Cardiac fibroblast (primary cell): ENCODE measurements around the gene FBXL16.

Experiments used
- DNase-seq, 2 donors: peaks; one replicate each; pipeline versions ENCODE4 v3.0.0 to v3.0.0-alpha.2; 2010; ENCODE audit warnings: low read depth in 2 of 2
- H3K4me3 ChIP-seq, 2 donors: replicated peaks in 1 of 2; 1 replicate in 1 of 2; 2 replicates in 1 of 2; pipeline ENCODE4 v1.5.1; 2011; ENCODE audit warnings: low read depth in 2 of 2, low read length in 2 of 2, mild to moderate bottlenecking in 2 of 2, moderate library complexity in 1 of 2
- CTCF ChIP-seq: IDR thresholded peaks from one replicate; pipeline ENCODE4 v1.5.1; 2011; ENCODE audit warnings: low read depth, mild to moderate bottlenecking, low read length, inconsistent platforms

Gene FBXL16

GRCh38 chr16:674968-675883 lies 30.4 kb downstream of the FBXL16 start, which contains the start of gene RHBDL1:
RHBDL1 (plus strand) TSS chr16:675671; CDS start chr16:675791, 120 bp downstream.
- DNase-seq, result peak; percentile 33 to 34
- H3K4me3 ChIP-seq, result peak within 1 kb of the TSS; percentile 34 to 35
- no peak for TF ChIP-seq CTCF

GRCh38 chr16:674214-674881 lies 31.3 kb downstream of the FBXL16 start:
- no peak for DNase-seq
- H3K4me3 ChIP-seq, result no peak overlapping the region
- no peak for TF ChIP-seq CTCF

- no peak overlapping the region for H3K4me3 ChIP-seq
- TF ChIP-seq CTCF, result no peak
- DNase-seq, result no peak
Measured at GRCh38 chr16:673399-673991, 32.1 kb downstream of the FBXL16 start.

- no peak overlapping the region for H3K4me3 ChIP-seq
- no peak for DNase-seq
- no peak for TF ChIP-seq CTCF
Measured at GRCh38 chr16:672851-673250, 32.8 kb downstream of the FBXL16 start.

GRCh38 chr16:672371-672770 lies 33.2 kb downstream of the FBXL16 start:
- no peak for DNase-seq

More at GRCh38 chr16:672371-672770, 33.2 kb downstream of the FBXL16 start:
- TF ChIP-seq CTCF, result no peak
- no peak overlapping the region for H3K4me3 ChIP-seq
